ENCODE data around the gene ZNF628.

The ZNF628 gene

DNA sequence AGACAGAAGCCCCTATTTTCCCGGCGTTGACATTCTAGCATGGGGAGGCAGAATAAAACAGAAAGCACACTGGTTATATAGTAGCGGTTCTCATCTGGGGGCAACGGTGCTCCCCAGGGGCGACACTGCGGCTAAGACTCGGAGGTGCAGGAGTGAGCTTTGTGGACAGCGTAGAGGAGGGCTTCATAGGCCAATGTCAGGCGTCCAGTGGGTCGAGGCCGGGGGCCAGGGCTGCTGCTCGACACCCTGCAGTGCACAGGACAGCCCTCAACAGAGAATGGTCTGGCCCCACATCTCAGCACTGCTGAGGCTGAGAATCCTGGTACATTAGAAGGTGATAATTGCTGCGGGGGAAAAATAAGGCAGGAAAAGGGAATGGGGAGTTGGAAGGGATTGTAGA is 1.5 kb downstream of the ZNF628 start:
- Histone ChIP-seq H3K27me3 (ENCODE audit: insufficient read depth, poor library complexity, severe bottlenecking) (no peaks in the 10 kb centered on the region), H3K4me3 (replicated peaks; ENCODE audit: insufficient read depth, low read length) (no peak overlapping the region), H3K27ac (replicated peaks) (no peak overlapping the region; the same call in 1 of the 2 replicates)
- TF ChIP-seq REST (IDR thresholded peaks at IDR 0.05; ENCODE audit: insufficient replicate concordance, low read depth) (no peak), CTCF (IDR thresholded peaks at IDR 0.05; ENCODE audit: insufficient read depth, low read length) (no peak), SPI1 (IDR thresholded peaks at IDR 0.05; ENCODE audit: borderline replicate concordance, low read depth) (no peak), GABPA (IDR thresholded peaks at IDR 0.05; ENCODE audit: low read depth) (no peak), POLR2AphosphoS5 (IDR thresholded peaks at IDR 0.05; ENCODE audit: low read depth) (no peak)
- no peak for DNase-seq (ENCODE audit: low read depth in 1 of 2, low spot score in 1 of 2)

GRCh38 chr19:55478364-55478763 is 1.9 kb downstream of the ZNF628 start:
- no peak for DNase-seq (ENCODE audit: low read depth in 1 of 2, low spot score in 1 of 2)
- H3K4me3 ChIP-seq (replicated peaks; ENCODE audit: insufficient read depth, low read length): no peak overlapping the region
- no peaks in the 10 kb centered on the region for H3K27me3 ChIP-seq (ENCODE audit: insufficient read depth, poor library complexity, severe bottlenecking)
- TF ChIP-seq POLR2AphosphoS5 (IDR thresholded peaks at IDR 0.05; ENCODE audit: low read depth) (no peak), CTCF (IDR thresholded peaks at IDR 0.05; ENCODE audit: insufficient read depth, low read length) (no peak), REST (IDR thresholded peaks at IDR 0.05; ENCODE audit: insufficient replicate concordance, low read depth) (no peak), SPI1 (IDR thresholded peaks at IDR 0.05; ENCODE audit: borderline replicate concordance, low read depth) (no peak), GABPA (IDR thresholded peaks at IDR 0.05; ENCODE audit: low read depth) (no peak)
- no peak overlapping the region for H3K27ac ChIP-seq (replicated peaks)

- Histone ChIP-seq H3K27me3 (ENCODE audit: insufficient read depth, poor library complexity, severe bottlenecking) (no peaks in the 10 kb centered on the region), H3K4me3 (replicated peaks; ENCODE audit: insufficient read depth, low read length) (no peak overlapping the region), H3K27ac (replicated peaks) (no peak overlapping the region)
- DNase-seq (ENCODE audit: low read depth in 1 of 2, low spot score in 1 of 2): no peak
- TF ChIP-seq REST (IDR thresholded peaks at IDR 0.05; ENCODE audit: insufficient replicate concordance, low read depth): no peak
- no peak for TF ChIP-seq SPI1 (IDR thresholded peaks at IDR 0.05; ENCODE audit: borderline replicate concordance, low read depth)
- no peak for TF ChIP-seq GABPA (IDR thresholded peaks at IDR 0.05; ENCODE audit: low read depth)
- no peak for TF ChIP-seq POLR2AphosphoS5 (IDR thresholded peaks at IDR 0.05; ENCODE audit: low read depth)
- TF ChIP-seq CTCF (IDR thresholded peaks at IDR 0.05; ENCODE audit: insufficient read depth, low read length): no peak
Observed at GRCh38 chr19:55479045-55479444, 2.6 kb downstream of the ZNF628 start.

All from HL-60 (cell line).